IMR-90 (cell line): Measurements from ENCODE around the gene DLL1. TPM values are rescaled to one million over a fixed set of nuclear protein-coding genes. Genes with fewer than 3 reads are reported as not detected.

ENCODE experiments used
- ATAC-seq: fragments of 200-7000 bp; cut with Tn5 transposase; 2 replicates; pipeline ENCODE4 v1.9.1; 2020; ENCODE audit warnings: low read depth, mild to moderate bottlenecking, moderate library complexity
- BruUV-seq: library from RNA; stranded (reverse); fragments of 400-500 nt; replicated peaks from 2 replicates; lab custom pipeline; 2021; lab: Mats Ljungman, UMichigan
- CTCF ChIA-PET: fragments of 300-600 bp; formaldehyde crosslinking; extraction: SDS; loops from one replicate; lab custom pipeline; 2021; ENCODE audit warnings: antibody characterized with exemption; lab: Yijun Ruan, JAX
- POLR2A ChIA-PET: fragments of 300-600 bp; sonication (Branson Sonifier 250); formaldehyde crosslinking; loops from one replicate; lab custom pipeline; 2022; ENCODE audit warnings: antibody characterized with exemption; ENCODE audit not compliant: unreplicated experiment; lab: Charles Lee
- DNase-seq: peaks from one replicate; pipeline ENCODE4 v3.0.0; 2013
- H2AFZ ChIP-seq: replicated peaks from 2 replicates; pipeline ENCODE3; 2013; ENCODE audit warnings: low read length, mild to moderate bottlenecking; ENCODE audit not compliant: poor library complexity
- H2AK5ac ChIP-seq: 2 replicates; pipeline ENCODE4 v1.6.1; 2013; ENCODE audit warnings: low read depth, low read length, inconsistent platforms
- H2AK9ac ChIP-seq: replicated peaks from 2 replicates; pipeline ENCODE3; 2013; ENCODE audit warnings: mild to moderate bottlenecking, low read depth, low read length, moderate library complexity; ENCODE audit not compliant: poor library complexity
- H2BK120ac ChIP-seq: 2 replicates; pipeline ENCODE4 v1.6.1; 2013; ENCODE audit warnings: low read depth, low read length, inconsistent platforms
- H2BK15ac ChIP-seq: 3 replicates; pipeline ENCODE4 v1.6.1; 2013; ENCODE audit warnings: low read depth, low read length, inconsistent platforms
- H2BK20ac ChIP-seq: 2 replicates; pipeline ENCODE4 v1.6.1; 2013; ENCODE audit warnings: low read depth, mild to moderate bottlenecking, inconsistent platforms, low read length, moderate library complexity
- H2BK5ac ChIP-seq: 2 replicates; pipeline ENCODE4 v1.6.1; 2013; ENCODE audit warnings: mild to moderate bottlenecking, low read depth, low read length, inconsistent platforms; ENCODE audit not compliant: poor library complexity, severe bottlenecking
- H3K14ac ChIP-seq: replicated peaks from 2 replicates; pipeline ENCODE4 v1.6.1; 2013; ENCODE audit warnings: low read depth, low read length, inconsistent platforms
- H3K18ac ChIP-seq: 2 replicates; pipeline ENCODE4 v1.6.1; 2013; ENCODE audit warnings: low read depth, low read length, control low read depth
- H3K23ac ChIP-seq: 2 replicates; pipeline ENCODE4 v1.6.1; 2013; ENCODE audit warnings: low read depth, low read length, inconsistent platforms
- H3K27ac ChIP-seq: 2 replicates; pipeline ENCODE4 v1.5.1; 2013; ENCODE audit warnings: mild to moderate bottlenecking, control low read depth, low read length; ENCODE audit not compliant: insufficient read depth
- H3K27me3 ChIP-seq: 2 replicates; pipeline ENCODE4 v1.6.1; 2013; ENCODE audit warnings: low read length; ENCODE audit not compliant: control insufficient read depth, insufficient read depth
- H3K36me3 ChIP-seq: 2 replicates; pipeline ENCODE4 v1.6.1; 2013; ENCODE audit warnings: low read length, mixed read lengths; ENCODE audit not compliant: control insufficient read depth, insufficient read depth
- H3K4ac ChIP-seq: 2 replicates; pipeline ENCODE4 v1.6.1; 2013; ENCODE audit warnings: low read depth, low read length, inconsistent platforms
- H3K4me1 ChIP-seq: 2 replicates; pipeline ENCODE4 v1.6.1; 2013; ENCODE audit warnings: low read length, mixed read lengths; ENCODE audit not compliant: control insufficient read depth, insufficient read depth
- H3K4me2 ChIP-seq: 2 replicates; pipeline ENCODE4 v1.6.1; 2013; ENCODE audit warnings: low read depth, mild to moderate bottlenecking, control low read depth, low read length, moderate library complexity
- H3K4me3 ChIP-seq: 2 replicates; pipeline ENCODE4 v1.5.1; 2013; ENCODE audit warnings: low read depth, mild to moderate bottlenecking, control low read depth, low read length, moderate library complexity; ENCODE audit not compliant: insufficient read depth
- H3K56ac ChIP-seq: 2 replicates; pipeline ENCODE4 v1.6.1; 2013; ENCODE audit warnings: low read length, inconsistent platforms; ENCODE audit not compliant: insufficient read depth; ENCODE audit errors: extremely low read depth
- H3K79me1 ChIP-seq, 2 experiments: 2 replicates each; pipeline ENCODE4 v1.6.1; 2013; ENCODE audit warnings: low read length in 2 of 2, inconsistent platforms in 1 of 2, low read depth in 1 of 2
- H3K9ac ChIP-seq: 2 replicates; pipeline ENCODE4 v1.6.1; 2013; ENCODE audit warnings: low read depth, low read length, control low read depth
- H3K9me1 ChIP-seq: 2 replicates; pipeline ENCODE4 v1.6.1; 2013; ENCODE audit warnings: low read length, inconsistent platforms; ENCODE audit not compliant: insufficient read depth
- H3K9me3 ChIP-seq: 2 replicates; pipeline ENCODE4 v1.6.1; 2013; ENCODE audit warnings: low read length; ENCODE audit not compliant: control insufficient read depth, insufficient read depth
- H4K20me1 ChIP-seq: 2 replicates; pipeline ENCODE4 v1.6.1; 2013; ENCODE audit warnings: low read length, inconsistent platforms; ENCODE audit not compliant: insufficient read depth
- H4K5ac ChIP-seq: 2 replicates; pipeline ENCODE4 v1.6.1; 2013; ENCODE audit warnings: mild to moderate bottlenecking, low read depth, low read length, control low read depth
- H4K8ac ChIP-seq, 2 experiments: 2 replicates each; pipeline ENCODE4 v1.6.1; 2013; ENCODE audit warnings: low read depth in 2 of 2, low read length in 2 of 2, control low read depth in 1 of 2, inconsistent platforms in 1 of 2
- H4K91ac ChIP-seq: 2 replicates; pipeline ENCODE4 v1.6.1; 2013; ENCODE audit warnings: low read depth, low read length, inconsistent platforms; ENCODE audit not compliant: insufficient read depth
- BHLHE40 ChIP-seq: fragments of 150-350 bp; IDR thresholded peaks from 2 replicates; pipeline ENCODE4 v1.6.1; 2016; ENCODE audit warnings: mild to moderate bottlenecking, low read depth, low read length
- CEBPB ChIP-seq: IDR thresholded peaks from 2 replicates; pipeline ENCODE4 v1.6.1; 2012; ENCODE audit warnings: low read depth, low read length, improper control_type of control experiment
- CHD1 ChIP-seq: IDR thresholded peaks from 2 replicates; pipeline ENCODE4 v1.6.1; 2012; ENCODE audit warnings: low read depth, low read length, improper control_type of control experiment
- FOS ChIP-seq: fragments of 150-350 bp; IDR thresholded peaks from 2 replicates; pipeline ENCODE4 v1.6.1; 2016; ENCODE audit warnings: low read depth, low read length
- MAFK ChIP-seq: IDR thresholded peaks from 2 replicates; pipeline ENCODE4 v1.6.1; 2012; ENCODE audit warnings: low read depth, low read length, improper control_type of control experiment
- MAZ ChIP-seq: IDR thresholded peaks from 2 replicates; pipeline ENCODE4 v1.6.1; 2012; ENCODE audit warnings: low read depth, mild to moderate bottlenecking, low read length, improper control_type of control experiment, moderate library complexity, borderline replicate concordance
- MXI1 ChIP-seq: IDR thresholded peaks from 2 replicates; pipeline ENCODE4 v1.6.1; 2012; ENCODE audit warnings: low read depth, mild to moderate bottlenecking, low read length, moderate library complexity, borderline replicate concordance
- NFE2L2 ChIP-seq: fragments of 150-350 bp; IDR thresholded peaks from 2 replicates; pipeline ENCODE4 v1.6.1; 2016; ENCODE audit warnings: low read depth, mild to moderate bottlenecking, low read length
- POLR2A ChIP-seq: IDR thresholded peaks from 2 replicates; pipeline ENCODE4 v1.6.1; 2012; ENCODE audit warnings: mild to moderate bottlenecking, low read depth, low read length
- RAD21 ChIP-seq: IDR thresholded peaks from 2 replicates; pipeline ENCODE4 v1.6.1; 2012; ENCODE audit warnings: low read length, improper control_type of control experiment
- RCOR1 ChIP-seq: IDR thresholded peaks from 2 replicates; pipeline ENCODE4 v1.6.1; 2012; ENCODE audit warnings: mild to moderate bottlenecking, low read length, improper control_type of control experiment; ENCODE audit not compliant: insufficient replicate concordance
- RFX5 ChIP-seq: IDR thresholded peaks from 2 replicates; pipeline ENCODE4 v1.8.0; 2012; ENCODE audit warnings: low read depth, mild to moderate bottlenecking, low read length, moderate library complexity
- SMC3 ChIP-seq: fragments of 150-350 bp; IDR thresholded peaks from 2 replicates; pipeline ENCODE4 v1.6.1; 2016; ENCODE audit warnings: low read depth, mild to moderate bottlenecking, antibody characterized with exemption, low read length, moderate library complexity
- USF2 ChIP-seq: fragments of 150-350 bp; IDR thresholded peaks from 2 replicates; pipeline ENCODE4 v1.6.1; 2017; ENCODE audit warnings: mild to moderate bottlenecking, antibody characterized with exemption, low read length, low read depth
- WGBS, 2 experiments: methylation state at CpG; one replicate each; pipeline versions ENCODE4 v1.1.5 to v1.1.7; 2013; ENCODE audit warnings: missing lambda C conversion rate in 2 of 2; ENCODE audit not compliant: insufficient read length in 1 of 2; ENCODE audit errors: extremely low coverage in 2 of 2; 5-methylcytosine and 5-hydroxymethylcytosine counted together
- dilution Hi-C: fragments of 300-500 bp; cut with HindIII; formaldehyde crosslinking; loops from one replicate; pipeline ENCODE4 v1.14.3; 2018; ENCODE audit warnings: low sequenced_read_pairs; ENCODE audit not compliant: unreplicated experiment
- in situ Hi-C: fragments of 300-500 bp; cut with MboI; formaldehyde crosslinking; loops from 3 replicates; pipeline ENCODE4 v1.14.3; 2019; ENCODE audit warnings: low sequenced_read_pairs, inconsistent platforms, mixed read lengths
- intact Hi-C: fragments of 100-400 bp; cut with micrococcal nuclease; formaldehyde crosslinking; loops from 2 replicates; pipeline ENCODE4 v1.10.0; 2022
- polyA plus RNA-seq, 3 experiments: library from polyadenylated mRNA; depleted of rRNA; stranded (reverse); fragments of >200 nt; gene quantifications; 2 replicates each; pipeline ENCODE4 v1.2.3, GENCODE V29; 2012; ENCODE audit warnings: low replicate concordance in 1 of 3
- total RNA-seq: library from RNA; depleted of rRNA; stranded (reverse); fragments of >200 nt; gene quantifications from 2 replicates; pipeline ENCODE4 v1.2.3, GENCODE V29; 2012
- TF ChIP-seq, protein P1 (sequence below): fragments of 150-350 bp; IDR thresholded peaks from 2 replicates; pipeline ENCODE4 v1.6.1; 2016; ENCODE audit warnings: low read depth, mild to moderate bottlenecking, low read length, moderate library complexity, borderline replicate concordance
- TF ChIP-seq, protein P2 (sequence below): conservative IDR thresholded peaks from 2 replicates; pipeline ENCODE4 v1.5.1; 2012; ENCODE audit warnings: mild to moderate bottlenecking, low read depth, low read length, improper control_type of control experiment

Gene DLL1
- total and polyA plus RNA-seq, 2 of the 4 experiments (the other 2 are of a cell fraction), result under 0.01 to 0.31 TPM

DNA sequence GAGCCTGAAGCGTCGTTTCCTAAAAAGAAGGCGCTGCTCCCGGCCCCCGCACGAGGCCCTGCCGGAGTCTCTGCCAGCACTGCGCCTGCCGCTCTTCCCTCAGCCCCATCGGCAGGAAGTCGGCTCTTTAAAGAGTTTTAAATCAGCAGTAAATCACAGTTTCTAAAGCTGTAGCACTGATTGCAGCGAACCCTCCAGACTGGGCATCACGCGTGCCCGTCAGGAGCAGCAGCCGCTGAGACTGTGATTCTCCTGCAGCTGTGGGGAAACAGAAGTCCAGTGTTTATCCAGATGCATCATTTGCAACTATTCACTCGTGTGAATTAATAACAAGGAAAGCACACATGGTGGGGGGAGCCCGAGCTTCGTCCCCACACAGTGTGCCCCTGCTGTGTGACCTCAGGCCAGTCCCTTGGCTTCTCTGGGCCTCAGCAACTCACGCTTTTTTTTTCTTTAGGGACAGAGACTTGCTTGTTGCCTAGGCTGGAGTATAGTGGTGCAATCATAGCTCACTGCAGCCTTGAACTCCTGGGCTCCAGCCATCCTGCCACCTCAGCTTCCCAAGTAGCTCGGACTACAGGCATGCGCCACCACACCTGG lies 28.3 kb downstream of the DLL1 start:
- CTCF ChIA-PET, result no interaction called here
- no TSS peak for BruUV-seq
- no peak overlapping the region for H3K4me2 ChIP-seq
- no peak overlapping the region for H2AK9ac ChIP-seq
- in situ Hi-C loops, result no loop called here
- H3K23ac ChIP-seq, result no peak overlapping the region
- no peaks in the 10 kb centered on the region for H3K36me3 ChIP-seq
- H2BK5ac ChIP-seq, result no peak overlapping the region
- intact Hi-C loops, result no loop called here
- H2BK20ac ChIP-seq, result no peak overlapping the region
- H3K4ac ChIP-seq, result no peak overlapping the region
- no peaks in the 10 kb centered on the region for H3K79me1 ChIP-seq
- H2BK120ac ChIP-seq, result no peak overlapping the region
- dilution Hi-C loops, result no loop called here
- H3K27me3 ChIP-seq, result peaks cover 5% of the 10 kb centered on the region; the same call in 1 of the 2 replicates
- H3K9ac ChIP-seq, result no peak overlapping the region
- no peaks in the 10 kb centered on the region for H4K20me1 ChIP-seq
- no peak overlapping the region for H4K91ac ChIP-seq
- TF ChIP-seq RCOR1 (no peak), FOS (no peak), NFE2L2 (no peak), RFX5 (no peak), MAFK (no peak), USF2 (no peak), RAD21 (no peak), SMC3 (no peak), MXI1 (no peak), POLR2A (no peak), MAZ (no peak), CEBPB (no peak), BHLHE40 (no peak), CHD1 (no peak)
- TF ChIP-seq, protein P1, sequence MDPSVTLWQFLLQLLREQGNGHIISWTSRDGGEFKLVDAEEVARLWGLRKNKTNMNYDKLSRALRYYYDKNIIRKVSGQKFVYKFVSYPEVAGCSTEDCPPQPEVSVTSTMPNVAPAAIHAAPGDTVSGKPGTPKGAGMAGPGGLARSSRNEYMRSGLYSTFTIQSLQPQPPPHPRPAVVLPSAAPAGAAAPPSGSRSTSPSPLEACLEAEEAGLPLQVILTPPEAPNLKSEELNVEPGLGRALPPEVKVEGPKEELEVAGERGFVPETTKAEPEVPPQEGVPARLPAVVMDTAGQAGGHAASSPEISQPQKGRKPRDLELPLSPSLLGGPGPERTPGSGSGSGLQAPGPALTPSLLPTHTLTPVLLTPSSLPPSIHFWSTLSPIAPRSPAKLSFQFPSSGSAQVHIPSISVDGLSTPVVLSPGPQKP, result no peak
- TF ChIP-seq, protein P2, sequence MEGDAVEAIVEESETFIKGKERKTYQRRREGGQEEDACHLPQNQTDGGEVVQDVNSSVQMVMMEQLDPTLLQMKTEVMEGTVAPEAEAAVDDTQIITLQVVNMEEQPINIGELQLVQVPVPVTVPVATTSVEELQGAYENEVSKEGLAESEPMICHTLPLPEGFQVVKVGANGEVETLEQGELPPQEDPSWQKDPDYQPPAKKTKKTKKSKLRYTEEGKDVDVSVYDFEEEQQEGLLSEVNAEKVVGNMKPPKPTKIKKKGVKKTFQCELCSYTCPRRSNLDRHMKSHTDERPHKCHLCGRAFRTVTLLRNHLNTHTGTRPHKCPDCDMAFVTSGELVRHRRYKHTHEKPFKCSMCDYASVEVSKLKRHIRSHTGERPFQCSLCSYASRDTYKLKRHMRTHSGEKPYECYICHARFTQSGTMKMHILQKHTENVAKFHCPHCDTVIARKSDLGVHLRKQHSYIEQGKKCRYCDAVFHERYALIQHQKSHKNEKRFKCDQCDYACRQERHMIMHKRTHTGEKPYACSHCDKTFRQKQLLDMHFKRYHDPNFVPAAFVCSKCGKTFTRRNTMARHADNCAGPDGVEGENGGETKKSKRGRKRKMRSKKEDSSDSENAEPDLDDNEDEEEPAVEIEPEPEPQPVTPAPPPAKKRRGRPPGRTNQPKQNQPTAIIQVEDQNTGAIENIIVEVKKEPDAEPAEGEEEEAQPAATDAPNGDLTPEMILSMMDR, result no peak
- no peak overlapping the region for H3K14ac ChIP-seq
- WGBS, 2 experiments, result 74% methylated on average over 11 of the region's 22 CpGs; no CpG with 5 or more reads in 1 of the 2 experiments
- no peak overlapping the region for H2BK15ac ChIP-seq
- no peaks in the 10 kb centered on the region for H3K9me1 ChIP-seq
- DNase-seq (no peak), ATAC-seq (no peak)
- H3K27ac ChIP-seq, result no peak overlapping the region
- H2AK5ac ChIP-seq, result no peak overlapping the region
- H4K8ac ChIP-seq, result no peak overlapping the region
- peaks cover 2% of the 10 kb centered on the region; the same call in 1 of the 2 replicates for H3K4me1 ChIP-seq
- no peak overlapping the region for H3K18ac ChIP-seq
- no peak overlapping the region for H3K4me3 ChIP-seq
- no peak overlapping the region for H2AFZ ChIP-seq
- H3K9me3 ChIP-seq, result no peaks in the 10 kb centered on the region
- no peak overlapping the region for H4K5ac ChIP-seq
- POLR2A ChIA-PET, result no interaction called here
- no peak overlapping the region for H3K56ac ChIP-seq
